GM23248 (cell line): ENCODE measurements around the gene ZYG11B. TPM values are rescaled to one million over a fixed set of nuclear protein-coding genes. Genes with fewer than 3 reads are reported as not detected.
"Not testable (repeated sequence)": the region's sequence is repeated elsewhere in the genome, so short reads cannot be mapped to it uniquely, and the experiment has no call there.

Source experiments
- DNase-seq: peaks from one replicate; pipeline ENCODE4 v3.0.0-alpha.2; 2015
- H2AFZ ChIP-seq: fragments of 200-600 bp; sonication (generic); 2 replicates; pipeline ENCODE4 v1.6.1; 2016; ENCODE audit warnings: antibody characterized with exemption
- H3F3A ChIP-seq: fragments of 200-600 bp; sonication (generic); 2 replicates; pipeline ENCODE4 v1.6.1; 2016; ENCODE audit warnings: mild to moderate bottlenecking, antibody characterized with exemption, mixed run types; ENCODE audit not compliant: insufficient read depth
- H3K27ac ChIP-seq: fragments of 200-600 bp; sonication (generic); 2 replicates; pipeline ENCODE4 v1.5.1; 2016; ENCODE audit warnings: mild to moderate bottlenecking
- H3K27me3 ChIP-seq: fragments of 200-600 bp; sonication (generic); replicated peaks from 2 replicates; pipeline ENCODE4 v1.6.1; 2016; ENCODE audit warnings: mild to moderate bottlenecking; ENCODE audit not compliant: insufficient read depth
- H3K36me3 ChIP-seq: fragments of 200-600 bp; sonication (generic); 2 replicates; pipeline ENCODE4 v1.6.1; 2016; ENCODE audit warnings: low read depth, mild to moderate bottlenecking
- H3K4me1 ChIP-seq: fragments of 200-600 bp; sonication (generic); 2 replicates; pipeline ENCODE4 v1.6.1; 2016; ENCODE audit warnings: mild to moderate bottlenecking; ENCODE audit not compliant: insufficient read depth
- H3K4me2 ChIP-seq: fragments of 200-600 bp; sonication (generic); one replicate; pipeline ENCODE4 v1.6.1; 2016; ENCODE audit warnings: mild to moderate bottlenecking; ENCODE audit not compliant: unreplicated experiment
- H3K4me3 ChIP-seq: fragments of 200-600 bp; sonication (generic); 2 replicates; pipeline ENCODE4 v1.5.1; 2016; ENCODE audit warnings: mild to moderate bottlenecking
- H3K79me2 ChIP-seq: fragments of 200-600 bp; sonication (generic); 2 replicates; pipeline ENCODE4 v1.6.1; 2016; ENCODE audit warnings: mild to moderate bottlenecking; ENCODE audit not compliant: insufficient read depth
- H3K9ac ChIP-seq: fragments of 200-600 bp; sonication (generic); 2 replicates; pipeline ENCODE4 v1.6.1; 2016; ENCODE audit warnings: mild to moderate bottlenecking
- H3K9me2 ChIP-seq: fragments of 200-600 bp; sonication (generic); 2 replicates; pipeline ENCODE4 v1.6.1; 2016; ENCODE audit warnings: mixed run types, mild to moderate bottlenecking, moderate library complexity; ENCODE audit not compliant: insufficient read depth
- H3K9me3 ChIP-seq: fragments of 200-600 bp; sonication (generic); one replicate; pipeline ENCODE4 v1.6.1; 2017; ENCODE audit warnings: low read depth
- H4K20me1 ChIP-seq: fragments of 200-600 bp; sonication (generic); 2 replicates; pipeline ENCODE4 v1.6.0; 2016; ENCODE audit not compliant: insufficient read depth
- EZH2 ChIP-seq: fragments of 200-600 bp; sonication (generic); IDR thresholded peaks from 2 replicates; pipeline ENCODE4 v1.6.1; 2018; ENCODE audit warnings: antibody characterized with exemption, mild to moderate bottlenecking; ENCODE audit not compliant: insufficient read depth, poor library complexity, severe bottlenecking
- EZH2phosphoT487 ChIP-seq: fragments of 200-600 bp; sonication (generic); IDR thresholded peaks from 2 replicates; pipeline ENCODE4 v1.6.1; 2018; ENCODE audit warnings: antibody characterized with exemption, moderate library complexity, mild to moderate bottlenecking, low read depth; ENCODE audit not compliant: insufficient read depth
- WGBS, 2 experiments: methylation state at CpG; one replicate each; pipeline ENCODE4 v1.1.6; 2015 to 2017; ENCODE audit warnings: low lambda C conversion rate in 2 of 2, low coverage in 1 of 2; ENCODE audit errors: missing lambda C conversion rate in 2 of 2; 5-methylcytosine and 5-hydroxymethylcytosine counted together
- in situ Hi-C: fragments of 300-500 bp; cut with MboI; formaldehyde crosslinking; loops from 2 replicates; pipeline ENCODE4 v1.15.0; 2020
- polyA plus RNA-seq: library from polyadenylated mRNA; unstranded; fragments of >200 nt; fragmentation: Nextera tagmentation; extraction: Ambion mirVana; gene quantifications from 2 replicates; pipeline ENCODE4 v1.2.1, GENCODE V29; 2016
- total RNA-seq: library from RNA; depleted of rRNA; stranded (reverse); fragments of >200 nt; shearing (Covaris generic); gene quantifications from 2 replicates; pipeline ENCODE4 v1.2.3, GENCODE V29; 2014

ZYG11B gene
- total and polyA plus RNA-seq, 2 experiments from 2014 or later: 15.1 to 57.9 TPM

- Histone ChIP-seq H3K36me3 (peaks cover 8% of the 10 kb centered on the region; the same call in 1 of the 2 replicates), H3K9me2 (no peaks in the 10 kb centered on the region), H3K27me3 (no peaks in the 10 kb centered on the region), H2AFZ (no peak overlapping the region), H3K9me3 (no peaks in the 10 kb centered on the region), H3K9ac (no peak overlapping the region), H3K4me1 (no peaks in the 10 kb centered on the region; the same call in 1 of the 2 replicates), H3K79me2 (peaks cover 4% of the 10 kb centered on the region; the same call in 1 of the 2 replicates), H3K27ac (no peak overlapping the region), H3K4me2 (no peak overlapping the region), H3F3A (peaks cover 5% of the 10 kb centered on the region; the same call in 1 of the 2 replicates), H4K20me1 (no peaks in the 10 kb centered on the region), H3K4me3 (no peak overlapping the region)
- DNase-seq: no peak
- 96 to 97% methylated on average over 5 of the region's 5 CpGs for WGBS, 2 experiments
- in situ Hi-C loops: loop anchor here (25.0 kb wide), 1 partner anchor 550 kb away; the partner anchor contains the start of gene ZFYVE9
- TF ChIP-seq EZH2 (no peak), EZH2phosphoT487 (no peak)
These were observed 39.4 kb upstream of the ZYG11B start for GRCh38 chr1:52686830-52687229.

- peaks cover 12% of the 10 kb centered on the region; the same call in 1 of the 2 replicates for H3K36me3 ChIP-seq
- 97% methylated on average over 3 of the region's 3 CpGs for WGBS, 2 experiments
- no peaks in the 10 kb centered on the region for H3K9me2 ChIP-seq
- no peaks in the 10 kb centered on the region for H3K9me3 ChIP-seq
- H2AFZ ChIP-seq: no peak overlapping the region
- H3K79me2 ChIP-seq: peaks cover 52% of the 10 kb centered on the region
- TF ChIP-seq EZH2 (no peak), EZH2phosphoT487 (no peak)
- no peak overlapping the region for H3K27ac ChIP-seq
- H3K27me3 ChIP-seq: no peaks in the 10 kb centered on the region
- H3F3A ChIP-seq: peaks cover 5% of the 10 kb centered on the region; the same call in 1 of the 2 replicates
- no peaks in the 10 kb centered on the region; the same call in 1 of the 2 replicates for H3K4me1 ChIP-seq
- H3K9ac ChIP-seq: no peak overlapping the region
- in situ Hi-C loops: loop anchor here (25.0 kb wide), 1 partner anchor 555 kb away; the partner anchor contains the start of gene ZFYVE9
- no peaks in the 10 kb centered on the region for H4K20me1 ChIP-seq
- H3K4me2 ChIP-seq: no peak overlapping the region
- H3K4me3 ChIP-seq: no peak overlapping the region
- DNase-seq: no peak
These were observed 34.4 kb upstream of the ZYG11B start for GRCh38 chr1:52691821-52692220.

GRCh38 chr1:52692697-52693096 lies 33.6 kb upstream of the ZYG11B start:
- no peaks in the 10 kb centered on the region for H3K9me3 ChIP-seq
- no peaks in the 10 kb centered on the region for H3K9me2 ChIP-seq
- H3K4me1 ChIP-seq: no peaks in the 10 kb centered on the region; the same call in 1 of the 2 replicates
- in situ Hi-C loops: loop anchor here (25.0 kb wide), 1 partner anchor 555 kb away; the partner anchor contains the start of gene ZFYVE9
- H3K27me3 ChIP-seq: no peaks in the 10 kb centered on the region
- H3K36me3 ChIP-seq: peaks cover 6% of the 10 kb centered on the region; the same call in 1 of the 2 replicates
- H3K79me2 ChIP-seq: peaks cover 61% of the 10 kb centered on the region
- TF ChIP-seq EZH2phosphoT487 (no peak), EZH2 (no peak)
- no peak overlapping the region for H3K27ac ChIP-seq
- no peak overlapping the region for H3K4me2 ChIP-seq
- no peaks in the 10 kb centered on the region for H4K20me1 ChIP-seq
- H3F3A ChIP-seq: no peaks in the 10 kb centered on the region
- no peak overlapping the region for H2AFZ ChIP-seq
- WGBS, 2 experiments: 98 to 100% methylated on average over 4 of the region's 4 CpGs
- H3K4me3 ChIP-seq: no peak overlapping the region
- no peak overlapping the region for H3K9ac ChIP-seq
- no peak for DNase-seq

GRCh38 chr1:52693351-52693750 lies 32.9 kb upstream of the ZYG11B start:
- H3K9me3 ChIP-seq, DNase-seq, H2AFZ ChIP-seq, H3F3A ChIP-seq, H3K27ac ChIP-seq, H3K36me3 ChIP-seq, H3K9me2 ChIP-seq, H3K4me2 ChIP-seq, H3K27me3 ChIP-seq, H4K20me1 ChIP-seq, H3K4me1 ChIP-seq, H3K4me3 ChIP-seq, H3K9ac ChIP-seq: not testable (repeated sequence)
- 95 to 100% methylated on average over 5 to 10 of the region's 10 CpGs for WGBS, 2 experiments
- peaks cover 65% of the 10 kb centered on the region for H3K79me2 ChIP-seq
- in situ Hi-C loops: loop anchor here (25.0 kb wide), 1 partner anchor 556 kb away; the partner anchor contains the start of gene ZFYVE9

GRCh38 chr1:52693843-52694242 lies 32.4 kb upstream of the ZYG11B start:
- no peaks in the 10 kb centered on the region for H3K27me3 ChIP-seq
- WGBS, 2 experiments: 95 to 100% methylated on average over 1 of the region's 1 CpG
- H2AFZ ChIP-seq: no peak overlapping the region
- H3K9me3 ChIP-seq: no peaks in the 10 kb centered on the region
- H3K9ac ChIP-seq: no peak overlapping the region
- no peak for TF ChIP-seq EZH2phosphoT487
- TF ChIP-seq EZH2: no peak
- in situ Hi-C loops: loop anchor here (25.0 kb wide), 1 partner anchor 557 kb away; the partner anchor contains the start of gene ZFYVE9
- H3K4me1 ChIP-seq: no peaks in the 10 kb centered on the region; the same call in 1 of the 2 replicates
- H3K4me2 ChIP-seq: no peak overlapping the region
- no peak overlapping the region for H3K27ac ChIP-seq
- DNase-seq: no peak
- H3K4me3 ChIP-seq: no peak overlapping the region
- H3K79me2 ChIP-seq: peaks cover 65% of the 10 kb centered on the region
- no peaks in the 10 kb centered on the region for H3F3A ChIP-seq
- H3K36me3 ChIP-seq: peaks cover 6% of the 10 kb centered on the region; the same call in 1 of the 2 replicates
- no peaks in the 10 kb centered on the region for H3K9me2 ChIP-seq
- no peaks in the 10 kb centered on the region for H4K20me1 ChIP-seq
